Measurements from ENCODE around the gene HSPD1.
A peak's percentile ranks its signal among the peaks of the same experiment; 100 is the strongest.

The HSPD1 gene

DNA sequence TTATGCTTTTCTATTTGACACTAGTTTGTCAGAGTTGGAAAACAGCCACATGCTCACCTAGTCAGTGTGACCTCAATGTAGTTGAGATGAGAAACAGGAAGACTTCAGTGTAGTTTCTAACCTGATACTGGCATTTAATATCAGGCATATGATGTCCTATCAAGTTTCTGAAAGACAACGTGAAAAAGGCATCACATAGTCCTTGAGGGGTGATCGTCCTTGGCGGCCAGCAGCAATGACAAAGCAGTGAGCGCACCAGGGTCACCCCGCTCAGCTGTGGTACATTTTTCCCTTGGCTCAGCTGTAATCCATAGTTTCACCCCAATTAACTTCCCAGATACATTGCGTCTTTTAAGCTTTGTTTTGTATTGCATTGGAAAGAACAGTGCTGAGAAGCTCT, 4.9 kb upstream of the HSPD1 start:
- no peak overlapping the region for H3K4me3 ChIP-seq (ENCODE audit: low read depth, low read length)
- TF ChIP-seq, protein P1, sequence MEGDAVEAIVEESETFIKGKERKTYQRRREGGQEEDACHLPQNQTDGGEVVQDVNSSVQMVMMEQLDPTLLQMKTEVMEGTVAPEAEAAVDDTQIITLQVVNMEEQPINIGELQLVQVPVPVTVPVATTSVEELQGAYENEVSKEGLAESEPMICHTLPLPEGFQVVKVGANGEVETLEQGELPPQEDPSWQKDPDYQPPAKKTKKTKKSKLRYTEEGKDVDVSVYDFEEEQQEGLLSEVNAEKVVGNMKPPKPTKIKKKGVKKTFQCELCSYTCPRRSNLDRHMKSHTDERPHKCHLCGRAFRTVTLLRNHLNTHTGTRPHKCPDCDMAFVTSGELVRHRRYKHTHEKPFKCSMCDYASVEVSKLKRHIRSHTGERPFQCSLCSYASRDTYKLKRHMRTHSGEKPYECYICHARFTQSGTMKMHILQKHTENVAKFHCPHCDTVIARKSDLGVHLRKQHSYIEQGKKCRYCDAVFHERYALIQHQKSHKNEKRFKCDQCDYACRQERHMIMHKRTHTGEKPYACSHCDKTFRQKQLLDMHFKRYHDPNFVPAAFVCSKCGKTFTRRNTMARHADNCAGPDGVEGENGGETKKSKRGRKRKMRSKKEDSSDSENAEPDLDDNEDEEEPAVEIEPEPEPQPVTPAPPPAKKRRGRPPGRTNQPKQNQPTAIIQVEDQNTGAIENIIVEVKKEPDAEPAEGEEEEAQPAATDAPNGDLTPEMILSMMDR (IDR thresholded peaks at IDR 0.05; ENCODE audit: borderline replicate concordance, insufficient read depth, low read depth, low read length): no peak

DNA sequence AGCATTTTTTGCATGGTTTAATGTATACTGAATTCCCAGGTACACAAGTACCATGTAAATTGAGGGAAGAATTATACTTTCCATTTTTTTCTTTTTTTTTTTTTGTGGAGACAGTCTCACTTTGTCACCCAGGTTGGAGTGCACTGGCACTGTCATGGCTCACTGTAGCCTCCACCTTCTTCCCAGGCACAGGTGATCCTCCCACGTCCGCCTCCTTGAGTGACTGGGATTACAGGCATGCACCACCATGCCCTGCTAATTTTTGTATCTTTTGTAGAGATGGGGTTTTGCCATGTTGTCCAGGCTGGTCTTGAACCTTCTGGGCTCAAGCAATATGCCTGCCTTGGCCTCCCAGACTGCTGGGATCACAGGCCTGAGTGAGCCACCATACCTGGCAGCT, 4.4 kb upstream of the HSPD1 start:
- TF ChIP-seq, protein P1 (IDR thresholded peaks at IDR 0.05; ENCODE audit: borderline replicate concordance, insufficient read depth, low read depth, low read length): no peak
- H3K4me3 ChIP-seq (ENCODE audit: low read depth, low read length): no peak overlapping the region

DNA sequence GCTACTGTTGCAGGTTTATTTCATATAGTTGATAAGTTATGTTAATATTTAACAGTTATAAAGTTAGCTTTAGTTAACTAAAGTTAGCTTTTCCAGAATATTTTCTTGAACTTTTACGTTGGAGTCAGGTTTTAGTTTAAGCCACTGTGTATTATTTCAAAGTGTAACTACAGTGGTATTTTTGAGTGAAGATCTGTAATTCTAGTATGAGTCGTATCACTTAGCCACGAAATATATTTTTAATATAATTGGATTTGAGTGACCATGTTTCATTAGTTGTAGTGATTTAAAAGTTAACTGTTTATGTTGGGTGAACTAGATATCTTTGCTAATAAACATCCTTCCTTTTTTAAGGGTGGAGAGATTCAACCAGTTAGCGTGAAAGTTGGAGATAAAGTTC, 3.0 kb upstream of the HSPD1 start:
- TF ChIP-seq, protein P1 (IDR thresholded peaks at IDR 0.05; ENCODE audit: borderline replicate concordance, insufficient read depth, low read depth, low read length): no peak
- no peak overlapping the region for H3K4me3 ChIP-seq (ENCODE audit: low read depth, low read length)

DNA sequence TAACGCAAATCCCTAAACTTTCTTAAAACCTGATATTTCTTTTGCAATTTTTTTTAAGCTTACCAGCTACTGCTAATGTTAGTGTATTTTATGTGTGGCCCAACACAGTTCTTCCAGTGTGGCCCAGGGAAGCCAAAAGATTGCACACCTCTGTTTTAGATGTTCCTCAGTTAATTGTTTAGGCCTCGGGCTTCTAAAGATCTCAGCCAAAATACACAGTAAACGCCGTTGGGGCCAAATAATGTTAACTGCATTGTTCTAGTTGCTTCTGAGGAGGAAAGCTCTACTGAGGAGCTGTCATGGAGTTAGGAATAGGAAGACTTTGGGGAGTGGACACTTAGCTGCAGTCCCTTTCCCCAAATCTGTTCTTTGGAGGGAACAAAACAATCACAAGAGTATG, 2.6 kb upstream of the HSPD1 start:
- TF ChIP-seq, protein P1 (IDR thresholded peaks at IDR 0.05; ENCODE audit: borderline replicate concordance, insufficient read depth, low read depth, low read length): no peak
- H3K4me3 ChIP-seq (ENCODE audit: low read depth, low read length): no peak overlapping the region

DNA sequence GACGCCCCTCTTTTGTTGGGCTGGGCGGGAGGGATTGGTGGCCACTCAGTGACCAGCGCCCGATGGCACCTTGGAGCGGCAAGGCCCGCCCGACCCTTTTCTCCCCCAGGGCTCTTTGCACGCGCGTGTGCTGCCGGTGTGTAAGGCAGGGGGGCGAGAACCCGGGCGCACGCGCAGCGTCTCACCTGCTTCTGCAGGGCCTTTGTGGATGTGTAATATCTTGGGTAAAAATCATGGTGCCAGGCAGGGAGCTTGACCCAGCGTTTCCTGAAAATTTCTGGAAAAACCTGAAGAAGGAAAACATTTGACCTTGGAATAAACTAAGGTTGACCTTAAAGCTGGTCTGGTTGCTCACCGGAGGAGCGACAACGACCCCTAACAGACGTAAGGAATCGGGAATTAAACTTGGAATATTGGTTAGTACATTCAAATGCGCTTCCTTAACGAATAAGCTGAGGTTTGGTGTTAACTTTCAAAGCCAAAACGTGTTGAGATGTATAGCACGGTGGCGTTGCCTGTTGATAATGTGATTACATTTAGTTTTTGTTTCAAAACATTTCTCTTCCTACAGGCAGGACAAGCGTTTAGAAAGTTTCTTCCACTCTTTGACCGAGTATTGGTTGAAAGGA, 977 bp upstream of the HSPD1 start:
- TF ChIP-seq, protein P1 (IDR thresholded peaks at IDR 0.05; ENCODE audit: borderline replicate concordance, insufficient read depth, low read depth, low read length): no peak
- H3K4me3 ChIP-seq (ENCODE audit: low read depth, low read length): peak overlapping the region; percentile 62

DNA sequence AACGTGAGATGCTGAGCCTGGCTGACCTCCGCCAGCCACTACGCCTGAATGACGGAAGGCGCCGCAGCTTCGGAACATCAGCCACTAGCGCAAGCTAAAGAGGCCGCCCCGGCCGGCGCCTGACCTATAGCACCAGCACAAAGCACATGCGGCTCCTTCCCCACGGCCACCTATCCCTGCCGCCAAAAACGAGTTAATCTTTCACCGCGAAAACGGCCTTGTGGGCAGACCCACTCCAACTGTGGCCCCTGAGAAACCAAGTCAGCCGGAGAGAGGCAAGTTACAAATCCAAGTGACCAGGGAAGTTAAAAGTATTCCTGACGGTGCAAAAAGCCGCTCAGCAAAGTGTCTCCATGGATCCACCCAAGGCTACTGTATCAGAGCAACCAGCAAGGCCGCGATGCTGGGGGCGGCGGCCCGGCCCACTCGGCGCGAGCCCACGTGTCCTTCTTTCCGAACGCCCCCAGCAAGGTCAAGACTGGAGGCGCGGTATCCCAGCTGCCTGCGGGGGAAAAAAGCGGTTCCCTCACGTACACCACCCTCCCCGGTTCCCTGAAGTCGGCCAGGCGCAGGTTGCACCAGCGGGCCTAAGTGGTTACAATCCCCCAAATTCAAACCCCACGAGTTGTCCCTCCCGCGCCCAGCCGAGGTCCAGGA, 575 bp downstream of the HSPD1 start:
- H3K4me3 ChIP-seq (ENCODE audit: low read depth, low read length): peak overlapping the region; percentile 62
- TF ChIP-seq, protein P1 (IDR thresholded peaks at IDR 0.05; ENCODE audit: borderline replicate concordance, insufficient read depth, low read depth, low read length): no peak
